Neural cell (in vitro differentiated cells): ENCODE data around the gene PRRX2. TPM values are rescaled to one million over a fixed set of nuclear protein-coding genes. Genes with fewer than 3 reads are reported as not detected.

ENCODE experiments used
- H2AFZ ChIP-seq: fragments of 200-600, 300-800 bp; sonication (generic), shearing (Covaris generic); 2 replicates; pipeline ENCODE4 v1.6.0; 2014; ENCODE audit warnings: low read depth, mild to moderate bottlenecking, antibody characterized with exemption, low read length, moderate library complexity
- H3F3A ChIP-seq: fragments of 200-600 bp; shearing (Covaris generic); 2 replicates; pipeline ENCODE4 v1.6.1; 2016; ENCODE audit warnings: mild to moderate bottlenecking, moderate library complexity, mixed read lengths, antibody characterized with exemption, low read length; ENCODE audit not compliant: insufficient read depth, poor library complexity, severe bottlenecking
- H3K27ac ChIP-seq: fragments of 200-600, 300-800 bp; sonication (generic), shearing (Covaris generic); 2 replicates; pipeline ENCODE4 v1.5.1; 2014; ENCODE audit warnings: mild to moderate bottlenecking, low read length, moderate library complexity
- H3K27me3 ChIP-seq: fragments of 300-800, 200-600 bp; sonication (generic), shearing (Covaris generic); 2 replicates; pipeline ENCODE4 v1.6.0; 2014; ENCODE audit warnings: mild to moderate bottlenecking, low read depth, low read length, moderate library complexity; ENCODE audit not compliant: insufficient read depth
- H3K36me3 ChIP-seq: fragments of 300-800, 200-600 bp; sonication (generic), shearing (Covaris generic); 2 replicates; pipeline ENCODE4 v1.5.1; 2014; ENCODE audit warnings: mild to moderate bottlenecking, antibody characterized with exemption, low read length, moderate library complexity; ENCODE audit not compliant: insufficient read depth
- H3K4me2 ChIP-seq: fragments of 300-800, 200-600 bp; sonication (generic), shearing (Covaris generic); 2 replicates; pipeline ENCODE4 v1.6.0; 2014; ENCODE audit warnings: mild to moderate bottlenecking, low read length
- H3K4me3 ChIP-seq: fragments of 300-800, 200-600 bp; sonication (generic), shearing (Covaris generic); 2 replicates; pipeline ENCODE4 v1.5.1; 2014; ENCODE audit warnings: mild to moderate bottlenecking, low read length, moderate library complexity
- H3K79me2 ChIP-seq: fragments of 200-600 bp; shearing (Covaris generic); replicated peaks from 2 replicates; pipeline ENCODE4 v1.6.0; 2014; ENCODE audit warnings: mild to moderate bottlenecking, low read length, moderate library complexity; ENCODE audit not compliant: insufficient read depth
- H3K9ac ChIP-seq: fragments of 300-800, 200-600 bp; sonication (generic), shearing (Covaris generic); 2 replicates; pipeline ENCODE4 v1.6.1; 2016; ENCODE audit warnings: mild to moderate bottlenecking, low read length, mixed read lengths
- H3K9me2 ChIP-seq: fragments of 200-600 bp; shearing (Covaris generic); 2 replicates; pipeline ENCODE4 v1.6.1; 2016; ENCODE audit warnings: mild to moderate bottlenecking, low read length, mixed read lengths; ENCODE audit not compliant: insufficient read depth
- H3K9me3 ChIP-seq: fragments of 200-600, 300-800 bp; sonication (generic), shearing (Covaris generic); 2 replicates; pipeline ENCODE4 v1.6.1; 2016; ENCODE audit warnings: mild to moderate bottlenecking, mixed run types, low read length, moderate library complexity, mixed read lengths
- H4K20me1 ChIP-seq: fragments of 200-600 bp; shearing (Covaris generic); 2 replicates; pipeline ENCODE4 v1.6.1; 2016; ENCODE audit warnings: mild to moderate bottlenecking, mixed run types; ENCODE audit not compliant: insufficient read depth
- EP300 ChIP-seq: fragments of 450-650 bp; conservative IDR thresholded peaks from 2 replicates; pipeline ENCODE4 v1.6.1; 2014; ENCODE audit warnings: antibody characterized with exemption, mild to moderate bottlenecking, moderate library complexity; ENCODE audit not compliant: poor library complexity, severe bottlenecking
- EZH2 ChIP-seq: fragments of 200-600, 300-800 bp; shearing (Covaris generic), sonication (generic); IDR thresholded peaks from 2 replicates; pipeline ENCODE4 v1.6.1; 2014; ENCODE audit warnings: antibody characterized with exemption, low read length, borderline replicate concordance, mild to moderate bottlenecking; ENCODE audit not compliant: insufficient read depth, poor library complexity, severe bottlenecking
- MXI1 ChIP-seq: fragments of 450-650 bp; conservative IDR thresholded peaks from 2 replicates; pipeline ENCODE4 v1.6.1; 2014; ENCODE audit warnings: antibody characterized with exemption, mild to moderate bottlenecking; ENCODE audit not compliant: poor library complexity, severe bottlenecking
- POLR2AphosphoS5 ChIP-seq: IDR thresholded peaks from 2 replicates; pipeline ENCODE4 v1.6.1; 2012
- RAD21 ChIP-seq: fragments of 450-650 bp; conservative IDR thresholded peaks from 2 replicates; pipeline ENCODE4 v1.6.1; 2014; ENCODE audit warnings: antibody characterized with exemption, mild to moderate bottlenecking, moderate library complexity
- SMC3 ChIP-seq: fragments of 450-650 bp; conservative IDR thresholded peaks from 2 replicates; pipeline ENCODE4 v1.6.1; 2014; ENCODE audit warnings: antibody characterized with exemption, mild to moderate bottlenecking, moderate library complexity; ENCODE audit not compliant: poor library complexity
- TAF1 ChIP-seq: IDR thresholded peaks from 2 replicates; pipeline ENCODE4 v1.6.1; 2012; ENCODE audit warnings: low read depth
- polyA plus RNA-seq: library from polyadenylated mRNA; depleted of rRNA; stranded (reverse); fragments of >200 nt; gene quantifications from 2 replicates; pipeline ENCODE4 v1.2.3, GENCODE V29; 2014
- TF ChIP-seq, protein P1 (sequence below): IDR thresholded peaks from 2 replicates; pipeline ENCODE4 v1.6.1; 2012; ENCODE audit warnings: borderline replicate concordance
- TF ChIP-seq, protein P2 (sequence below): fragments of 450-650 bp; IDR thresholded peaks from 2 replicates; pipeline ENCODE4 v1.5.1; 2014; ENCODE audit warnings: antibody characterized with exemption, mild to moderate bottlenecking, moderate library complexity; ENCODE audit not compliant: poor library complexity, severe bottlenecking

PRRX2 gene
- polyA plus RNA-seq, 1 donor from 2014 or later = not detected

DNA sequence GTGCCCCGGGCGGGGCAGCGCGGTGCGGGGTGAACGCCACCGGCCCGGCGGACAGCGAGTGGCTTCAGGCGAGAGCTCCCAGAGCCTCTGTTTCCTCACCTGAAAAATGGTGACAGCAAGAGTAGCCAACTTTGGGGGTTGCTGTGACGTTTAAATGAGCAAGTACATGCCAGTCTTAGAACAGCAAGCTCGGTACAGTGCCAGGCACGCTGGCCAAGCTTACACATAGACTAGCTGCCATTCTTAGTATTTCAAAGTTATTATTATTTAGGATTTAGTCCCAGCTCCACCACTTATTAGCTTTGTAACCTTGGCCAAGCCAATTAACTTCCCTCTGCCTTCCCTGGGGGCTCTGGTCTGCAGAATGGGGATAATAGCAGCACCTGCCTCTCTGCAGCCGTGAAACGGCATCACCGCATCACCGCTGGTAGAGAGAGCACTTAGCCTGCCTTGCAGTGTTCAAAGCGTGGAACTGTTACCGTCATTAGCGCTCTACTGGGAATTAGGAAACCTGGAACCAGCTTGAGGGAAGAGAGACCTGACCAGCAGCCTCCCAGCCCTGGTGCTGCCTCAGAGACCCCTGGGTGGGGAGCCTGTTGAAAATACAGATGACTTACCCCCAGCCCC, 44.7 kb upstream of the PRRX2 start, which contains the start of gene C9orf50:
Gene C9orf50 (minus strand): TSS at position 433 of the 627 bp plus-strand sequence. CDS start 527 bp downstream, outside the sequence.
- Histone ChIP-seq H3F3A (no peaks in the 10 kb centered on the region), H3K9me2 (no peaks in the 10 kb centered on the region), H3K9me3 (no peaks in the 10 kb centered on the region), H3K79me2 (no peaks in the 10 kb centered on the region), H3K27me3 (peaks cover 24% of the 10 kb centered on the region), H4K20me1 (no peaks in the 10 kb centered on the region), H3K4me3 (peak within 1 kb of the TSS; percentile 60), H2AFZ (no peak within 1 kb of the TSS), H3K27ac (no peak within 1 kb of the TSS), H3K36me3 (no peaks in the 10 kb centered on the region), H3K9ac (peak within 1 kb of the TSS; percentile 42), H3K4me2 (no peak within 1 kb of the TSS)
- peak; percentile 39 for TF ChIP-seq POLR2AphosphoS5
- TF ChIP-seq TAF1 = no peak

DNA sequence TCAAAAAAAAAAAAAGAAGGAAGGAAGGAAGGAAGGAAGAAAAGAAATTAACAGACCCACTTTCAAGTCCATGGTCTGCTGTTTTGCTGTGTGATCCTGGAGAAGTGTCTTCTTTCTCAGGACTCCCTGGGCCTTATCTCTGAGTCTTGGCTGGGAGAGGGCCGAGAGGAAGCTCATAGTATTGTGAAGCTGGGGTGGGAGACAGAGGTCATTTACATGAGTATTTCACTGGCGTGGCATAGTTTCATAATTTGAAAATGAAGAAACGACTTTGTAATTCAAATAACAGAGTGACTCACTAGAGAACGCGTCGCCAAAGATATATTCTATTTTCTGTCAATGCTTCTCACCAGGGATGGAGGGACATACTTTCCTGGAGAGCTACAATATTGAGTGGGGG, 42.1 kb upstream of the PRRX2 start:
- TF ChIP-seq RAD21 (no peak), EZH2 (no peak), EP300 (no peak), MXI1 (no peak), POLR2AphosphoS5 (no peak)
- TF ChIP-seq, protein P1, sequence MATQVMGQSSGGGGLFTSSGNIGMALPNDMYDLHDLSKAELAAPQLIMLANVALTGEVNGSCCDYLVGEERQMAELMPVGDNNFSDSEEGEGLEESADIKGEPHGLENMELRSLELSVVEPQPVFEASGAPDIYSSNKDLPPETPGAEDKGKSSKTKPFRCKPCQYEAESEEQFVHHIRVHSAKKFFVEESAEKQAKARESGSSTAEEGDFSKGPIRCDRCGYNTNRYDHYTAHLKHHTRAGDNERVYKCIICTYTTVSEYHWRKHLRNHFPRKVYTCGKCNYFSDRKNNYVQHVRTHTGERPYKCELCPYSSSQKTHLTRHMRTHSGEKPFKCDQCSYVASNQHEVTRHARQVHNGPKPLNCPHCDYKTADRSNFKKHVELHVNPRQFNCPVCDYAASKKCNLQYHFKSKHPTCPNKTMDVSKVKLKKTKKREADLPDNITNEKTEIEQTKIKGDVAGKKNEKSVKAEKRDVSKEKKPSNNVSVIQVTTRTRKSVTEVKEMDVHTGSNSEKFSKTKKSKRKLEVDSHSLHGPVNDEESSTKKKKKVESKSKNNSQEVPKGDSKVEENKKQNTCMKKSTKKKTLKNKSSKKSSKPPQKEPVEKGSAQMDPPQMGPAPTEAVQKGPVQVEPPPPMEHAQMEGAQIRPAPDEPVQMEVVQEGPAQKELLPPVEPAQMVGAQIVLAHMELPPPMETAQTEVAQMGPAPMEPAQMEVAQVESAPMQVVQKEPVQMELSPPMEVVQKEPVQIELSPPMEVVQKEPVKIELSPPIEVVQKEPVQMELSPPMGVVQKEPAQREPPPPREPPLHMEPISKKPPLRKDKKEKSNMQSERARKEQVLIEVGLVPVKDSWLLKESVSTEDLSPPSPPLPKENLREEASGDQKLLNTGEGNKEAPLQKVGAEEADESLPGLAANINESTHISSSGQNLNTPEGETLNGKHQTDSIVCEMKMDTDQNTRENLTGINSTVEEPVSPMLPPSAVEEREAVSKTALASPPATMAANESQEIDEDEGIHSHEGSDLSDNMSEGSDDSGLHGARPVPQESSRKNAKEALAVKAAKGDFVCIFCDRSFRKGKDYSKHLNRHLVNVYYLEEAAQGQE = no peak
- no peaks in the 10 kb centered on the region for H3K9me2 ChIP-seq
- no peak overlapping the region for H3K4me3 ChIP-seq
- no peak overlapping the region for H3K9ac ChIP-seq
- peaks cover 24% of the 10 kb centered on the region for H3K27me3 ChIP-seq
- no peaks in the 10 kb centered on the region for H3K36me3 ChIP-seq
- H2AFZ ChIP-seq = no peak overlapping the region
- H3K27ac ChIP-seq = no peak overlapping the region
- no peaks in the 10 kb centered on the region for H3F3A ChIP-seq
- peaks cover 6% of the 10 kb centered on the region for H4K20me1 ChIP-seq
- peaks cover 23% of the 10 kb centered on the region for H3K79me2 ChIP-seq
- no peak overlapping the region for H3K4me2 ChIP-seq
- H3K9me3 ChIP-seq = no peaks in the 10 kb centered on the region

DNA sequence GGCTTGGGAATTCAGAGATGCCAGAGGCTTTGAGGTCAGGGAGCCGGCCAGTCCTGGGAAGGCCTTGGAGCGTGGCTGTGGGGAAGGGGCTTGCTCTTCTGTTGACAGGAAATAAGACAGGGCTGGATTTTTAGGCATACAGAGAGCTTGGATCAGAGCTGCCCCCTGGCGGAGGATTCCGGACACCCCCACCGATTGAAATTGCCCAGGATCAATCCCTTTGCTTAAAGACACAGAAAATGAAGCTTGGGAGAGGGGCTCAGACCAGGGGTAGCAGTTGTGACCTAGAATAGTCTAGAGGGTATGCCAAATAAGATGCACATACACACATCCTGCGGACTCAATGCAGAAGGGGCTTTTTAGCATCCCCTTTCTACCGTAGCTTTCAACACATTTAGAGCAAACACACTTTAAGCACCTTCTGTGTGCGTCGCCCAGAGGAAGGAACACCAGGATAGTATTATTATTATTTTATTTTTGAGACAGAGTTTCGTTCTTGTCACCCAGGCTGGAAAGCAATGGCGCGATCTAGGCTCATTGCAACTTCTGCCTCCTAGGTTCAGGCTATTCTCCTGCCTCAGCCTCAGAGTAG, 41.2 kb upstream of the PRRX2 start:
- Histone ChIP-seq H3K4me3 (no peak overlapping the region), H3K27me3 (peaks cover 19% of the 10 kb centered on the region), H3K9me3 (no peaks in the 10 kb centered on the region), H3K27ac (no peak overlapping the region), H3K79me2 (peaks cover 32% of the 10 kb centered on the region), H3K9ac (no peak overlapping the region), H2AFZ (no peak overlapping the region), H4K20me1 (peaks cover 6% of the 10 kb centered on the region), H3K36me3 (no peaks in the 10 kb centered on the region), H3K9me2 (no peaks in the 10 kb centered on the region), H3F3A (no peaks in the 10 kb centered on the region), H3K4me2 (no peak overlapping the region)
- TF ChIP-seq EP300 = no peak
- TF ChIP-seq, protein P2, sequence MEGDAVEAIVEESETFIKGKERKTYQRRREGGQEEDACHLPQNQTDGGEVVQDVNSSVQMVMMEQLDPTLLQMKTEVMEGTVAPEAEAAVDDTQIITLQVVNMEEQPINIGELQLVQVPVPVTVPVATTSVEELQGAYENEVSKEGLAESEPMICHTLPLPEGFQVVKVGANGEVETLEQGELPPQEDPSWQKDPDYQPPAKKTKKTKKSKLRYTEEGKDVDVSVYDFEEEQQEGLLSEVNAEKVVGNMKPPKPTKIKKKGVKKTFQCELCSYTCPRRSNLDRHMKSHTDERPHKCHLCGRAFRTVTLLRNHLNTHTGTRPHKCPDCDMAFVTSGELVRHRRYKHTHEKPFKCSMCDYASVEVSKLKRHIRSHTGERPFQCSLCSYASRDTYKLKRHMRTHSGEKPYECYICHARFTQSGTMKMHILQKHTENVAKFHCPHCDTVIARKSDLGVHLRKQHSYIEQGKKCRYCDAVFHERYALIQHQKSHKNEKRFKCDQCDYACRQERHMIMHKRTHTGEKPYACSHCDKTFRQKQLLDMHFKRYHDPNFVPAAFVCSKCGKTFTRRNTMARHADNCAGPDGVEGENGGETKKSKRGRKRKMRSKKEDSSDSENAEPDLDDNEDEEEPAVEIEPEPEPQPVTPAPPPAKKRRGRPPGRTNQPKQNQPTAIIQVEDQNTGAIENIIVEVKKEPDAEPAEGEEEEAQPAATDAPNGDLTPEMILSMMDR = peak; percentile 54
- peak; percentile 59 for TF ChIP-seq SMC3
- peak; percentile 38 for TF ChIP-seq RAD21
- no peak for TF ChIP-seq TAF1
